M059J (cell line): ENCODE data around the gene HOXB3. TPM values are rescaled to one million over a fixed set of nuclear protein-coding genes. Genes with fewer than 3 reads are reported as not detected.

Experiments used
- DNase-seq: peaks from one replicate; pipeline ENCODE4 v3.0.0-alpha.2; 2012; ENCODE audit warnings: low read depth
- total RNA-seq: library from RNA; depleted of rRNA; stranded (reverse); fragments of >200 nt; shearing (Covaris generic); gene quantifications from 2 replicates; pipeline ENCODE4 v1.2.3, GENCODE V29; 2014

Gene HOXB3
- total RNA-seq, 1 experiment from 2014 or later, result 15.4 TPM

DNA sequence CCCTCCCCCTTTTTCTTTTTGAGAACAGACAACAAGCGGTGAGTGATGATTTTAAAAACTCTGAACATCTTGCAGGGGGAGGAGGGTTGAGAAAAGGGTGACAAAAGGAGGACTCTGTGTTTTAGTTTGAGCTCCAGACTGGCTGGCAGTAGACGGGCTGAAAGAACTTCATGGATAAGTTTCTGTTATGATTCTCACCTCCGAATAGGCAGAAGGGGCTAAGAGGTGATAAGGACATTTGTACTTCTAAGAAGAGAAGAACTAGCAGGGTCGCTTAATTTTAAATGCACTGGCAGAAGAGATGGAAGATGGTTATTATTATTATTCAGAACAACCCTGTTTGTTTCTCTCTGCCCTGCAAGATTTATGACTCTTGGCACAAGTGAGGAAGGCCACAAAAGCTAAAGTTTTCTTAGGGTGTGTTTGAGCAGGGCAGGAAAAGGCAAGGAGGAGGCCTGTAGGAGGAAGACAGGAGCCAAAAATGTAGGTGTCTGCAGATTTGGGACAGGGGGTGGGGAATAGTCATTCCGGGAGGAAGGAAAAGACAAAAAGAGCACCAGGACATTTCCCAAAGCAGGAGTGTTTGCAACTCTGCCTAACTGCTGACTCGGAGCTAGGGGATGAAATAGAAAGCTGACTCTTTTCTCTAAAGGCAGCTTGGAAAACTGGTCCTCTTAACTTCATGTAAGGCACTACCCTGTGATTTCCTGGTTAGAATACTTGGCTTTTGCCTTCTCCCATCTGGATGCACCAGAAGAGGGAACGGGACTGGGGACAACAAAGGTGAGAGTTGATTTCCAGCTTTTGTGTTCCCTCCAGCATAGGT is 33.3 kb downstream of the HOXB3 start:
- DNase-seq, result peak; percentile 70

DNA sequence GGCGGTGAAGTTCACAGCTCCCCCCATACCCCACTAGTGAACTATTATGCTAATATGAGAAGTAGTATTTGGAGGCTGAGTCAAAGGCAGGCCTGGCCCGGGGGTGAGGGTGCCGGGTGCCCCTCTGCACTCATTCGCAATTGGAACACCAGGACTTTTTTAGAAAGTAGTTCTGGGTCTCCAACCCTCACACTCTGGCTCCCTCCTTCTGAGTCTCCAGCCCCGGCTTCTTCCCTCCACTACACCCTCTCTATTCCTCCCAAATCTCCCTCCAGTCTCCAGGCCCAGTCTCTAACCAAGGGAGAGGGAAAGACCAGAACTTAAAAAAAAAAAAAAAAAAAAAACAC is 33.8 kb downstream of the HOXB3 start:
- no peak for DNase-seq

DNA sequence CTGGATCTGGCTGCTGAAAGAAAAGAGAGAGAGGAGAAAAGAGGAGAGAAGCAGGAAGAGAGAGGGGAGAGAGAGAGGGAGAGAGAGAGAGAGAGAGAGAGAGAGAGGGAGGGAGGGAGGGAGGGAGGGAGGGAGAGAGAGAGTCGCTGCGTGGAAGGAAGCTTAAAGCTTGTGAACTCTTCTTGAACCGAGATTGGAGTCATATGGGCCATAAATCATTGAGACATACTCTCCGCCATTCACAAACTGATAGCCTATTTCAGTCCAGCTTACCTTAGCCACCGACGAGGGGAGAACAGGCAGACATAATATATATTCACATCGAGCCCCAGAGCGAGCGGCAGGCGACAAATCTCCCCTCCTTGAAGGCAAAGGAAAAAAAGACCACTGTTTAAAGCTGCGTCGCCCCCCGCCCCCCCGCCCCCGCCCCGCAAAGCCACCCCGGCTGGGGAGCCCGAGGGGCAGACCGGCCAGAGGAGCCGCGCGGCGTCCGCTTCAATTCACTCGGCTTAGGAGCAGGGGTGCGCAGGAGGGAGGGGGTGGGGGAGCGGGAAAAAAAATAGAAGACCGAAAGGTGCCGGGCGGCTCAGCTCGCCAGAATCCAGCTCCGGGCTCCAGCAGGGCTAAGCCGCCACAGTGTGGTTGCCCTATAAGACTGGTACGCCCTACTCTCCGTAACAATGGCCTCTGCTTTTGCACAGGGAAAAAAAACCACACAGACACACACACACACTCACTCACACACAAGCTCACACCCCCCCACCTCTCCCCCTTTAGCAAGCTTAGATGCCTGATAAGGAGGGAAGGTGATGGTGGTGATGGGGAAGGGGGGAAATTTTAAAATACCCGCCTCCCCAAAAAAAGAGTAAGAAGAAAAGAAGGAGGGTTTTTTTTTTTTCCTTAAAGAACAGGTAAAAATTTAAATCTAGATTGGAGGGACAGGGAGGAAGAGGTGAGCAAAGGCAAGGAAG is 34.5 kb downstream of the HOXB3 start:
- peak; percentile 96 for DNase-seq

DNA sequence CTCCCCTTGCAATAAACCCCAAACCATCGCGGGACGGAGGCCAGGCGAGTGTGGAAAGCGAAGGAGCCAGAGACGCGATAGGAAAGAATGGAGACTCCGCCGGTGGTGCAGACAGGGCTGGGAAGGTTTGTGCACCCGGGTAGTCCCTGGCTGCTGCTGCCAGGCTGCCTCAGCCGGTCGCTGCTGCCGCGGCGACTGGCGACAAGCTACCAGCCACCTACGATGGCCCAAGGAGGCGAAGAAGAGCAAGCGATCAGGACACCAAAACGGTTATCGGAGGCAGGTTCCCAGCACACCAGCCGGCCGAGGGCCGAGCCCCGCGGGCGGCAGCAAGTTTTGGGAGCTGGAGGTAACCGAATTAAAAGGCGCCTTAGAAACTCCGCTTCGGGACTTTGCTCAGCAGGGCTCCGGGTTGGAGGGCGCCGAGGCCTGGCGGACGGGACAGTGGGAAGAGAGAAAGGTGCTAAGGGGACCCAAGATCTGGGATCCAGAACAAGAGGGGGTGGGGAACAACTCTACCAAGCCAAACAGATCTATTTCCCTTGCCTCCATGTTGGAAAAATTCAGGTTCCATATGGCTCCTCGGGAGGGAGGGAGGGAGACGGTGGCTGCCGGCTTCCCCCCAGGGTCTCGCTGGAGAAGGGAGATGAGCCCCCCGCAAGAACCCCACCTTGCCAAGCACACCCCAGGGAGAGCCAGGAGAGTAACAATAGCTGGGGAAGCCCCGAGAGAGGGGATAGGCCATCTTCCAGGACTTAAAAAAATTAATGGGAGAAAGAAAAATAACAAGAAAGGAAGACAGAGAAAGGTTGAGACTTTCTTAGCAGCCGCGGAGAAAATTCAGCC is 35.4 kb downstream of the HOXB3 start:
- no peak for DNase-seq

DNA sequence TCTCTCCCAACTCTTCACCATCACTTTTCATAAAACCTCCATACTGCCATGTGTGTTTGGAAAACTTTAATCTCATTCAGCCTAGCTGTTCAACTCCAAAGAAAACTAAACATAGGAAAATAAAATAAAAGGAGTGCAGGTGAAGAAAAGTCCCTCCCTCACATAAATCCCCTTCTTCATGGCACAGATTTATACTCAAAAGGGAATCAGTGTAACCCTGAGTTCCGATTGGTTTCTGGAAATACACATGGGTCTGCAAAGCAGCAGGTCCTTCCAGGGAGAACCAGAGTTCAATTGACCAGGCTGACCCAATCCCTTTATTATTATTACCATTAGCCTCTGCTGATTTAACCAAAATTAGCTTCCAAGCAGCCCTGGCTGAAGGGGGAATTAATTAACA is 36.2 kb downstream of the HOXB3 start:
- DNase-seq, result peak; percentile 20

DNA sequence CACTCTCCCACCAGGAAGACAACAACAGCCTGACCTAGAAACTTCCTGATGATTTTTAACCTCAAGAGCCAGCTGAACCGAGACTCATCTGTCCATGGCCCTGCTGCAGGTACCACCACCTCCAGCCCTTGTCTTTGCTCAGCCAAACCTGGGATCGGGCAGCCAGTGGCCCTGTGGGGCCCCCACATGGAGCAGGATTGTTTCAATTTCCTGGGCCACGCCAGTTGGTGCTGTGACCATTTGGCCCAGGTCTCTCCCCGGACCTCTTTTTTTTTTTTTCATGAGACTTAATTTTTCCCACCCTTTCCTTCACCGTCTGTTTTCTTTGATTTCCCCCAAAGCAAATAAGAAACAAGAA is 36.9 kb downstream of the HOXB3 start:
- DNase-seq, result no peak

DNA sequence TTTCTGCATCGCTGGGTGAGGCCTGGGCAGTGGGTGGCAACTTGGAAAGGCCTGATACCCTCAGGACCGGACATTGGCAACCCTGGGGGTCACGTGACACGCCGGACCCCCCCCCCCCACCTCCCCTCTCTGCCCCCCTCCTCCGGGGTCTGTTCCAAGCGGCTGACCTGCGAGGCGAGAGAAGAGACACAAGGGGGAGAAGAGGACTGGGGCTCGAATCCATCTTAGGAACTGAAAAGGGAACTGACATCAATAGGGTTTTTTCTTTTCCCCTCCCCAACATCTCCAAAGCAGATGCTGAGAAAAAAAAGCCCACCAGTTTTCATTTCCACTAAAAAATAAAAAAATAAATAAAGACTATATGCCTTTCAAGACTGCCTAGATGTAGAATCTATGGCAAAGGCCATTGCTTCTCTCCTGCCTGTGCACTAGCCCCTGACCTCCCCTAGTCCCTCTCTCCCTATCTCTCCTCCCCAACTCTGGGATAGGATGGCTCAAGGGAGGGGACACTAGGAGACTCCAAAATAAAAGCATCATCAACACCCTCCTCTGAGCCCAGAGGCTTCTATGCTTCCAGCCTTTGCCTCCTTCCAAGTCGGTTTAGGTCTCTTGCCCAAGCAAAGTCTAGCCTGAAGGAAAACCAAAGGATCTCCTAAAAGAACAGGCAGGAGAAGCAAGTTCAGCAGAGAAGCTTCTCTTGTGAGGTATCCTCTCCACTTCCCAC is 37.4 kb downstream of the HOXB3 start:
- no peak for DNase-seq

DNA sequence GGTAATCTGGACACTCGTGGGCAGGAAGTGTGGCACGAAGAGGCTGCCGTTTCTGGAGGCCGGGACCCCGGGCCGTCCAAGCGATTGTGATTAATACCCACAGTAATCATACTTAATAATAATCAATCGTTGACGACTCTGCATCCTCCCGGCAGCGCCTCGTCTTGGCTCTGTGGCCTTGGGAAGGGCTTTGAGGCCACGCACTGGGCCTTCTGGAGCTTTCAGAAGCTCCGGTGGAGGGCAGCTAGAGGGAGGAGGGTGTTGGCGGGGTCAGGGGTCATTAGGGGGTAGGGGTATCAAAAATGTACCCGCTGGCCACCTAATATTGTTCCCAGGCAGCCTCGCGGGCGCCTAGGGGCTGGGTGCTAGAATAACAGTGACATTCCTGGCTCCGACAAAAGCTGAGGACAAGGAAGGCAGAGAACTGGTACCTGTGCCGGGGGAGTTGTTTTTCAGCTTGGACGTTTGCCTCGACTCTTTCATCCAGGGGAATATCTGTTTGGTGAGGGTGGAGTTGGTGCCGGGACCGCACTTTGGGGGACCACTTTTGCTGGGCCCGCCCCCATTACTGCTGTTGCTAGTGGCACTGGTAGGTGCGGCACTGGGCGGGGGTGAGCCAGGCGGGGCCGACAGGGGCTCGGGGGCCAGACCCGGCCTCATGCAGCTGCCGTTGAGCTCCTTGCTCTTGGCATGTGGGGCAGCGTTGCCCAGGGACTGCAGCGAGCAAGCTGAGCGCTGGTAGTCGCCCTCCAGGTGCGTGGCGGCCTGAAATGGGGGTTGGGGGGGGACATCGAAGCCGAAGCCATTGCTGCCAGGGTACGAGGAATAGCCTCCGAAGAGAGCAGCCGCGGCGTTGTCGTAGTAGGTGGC is 38.2 kb downstream of the HOXB3 start:
- DNase-seq, result peak; percentile 1

DNA sequence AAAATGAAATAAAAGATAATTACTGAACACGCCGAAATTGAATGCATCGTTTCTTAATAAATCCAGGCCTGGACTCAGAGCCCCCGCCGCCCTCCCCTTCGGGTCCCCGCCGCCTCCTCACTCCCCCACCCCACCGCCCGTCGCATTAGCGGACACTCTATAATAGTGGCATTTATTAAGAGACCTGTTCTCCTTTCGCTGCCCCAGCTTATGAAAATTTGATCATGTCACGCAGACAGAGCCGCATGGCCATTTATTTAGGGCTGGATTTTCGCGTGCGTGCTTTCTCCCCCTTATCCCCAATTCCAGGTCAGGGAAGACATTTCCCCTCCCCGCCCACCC is 38.9 kb downstream of the HOXB3 start:
- DNase-seq, result no peak

DNA sequence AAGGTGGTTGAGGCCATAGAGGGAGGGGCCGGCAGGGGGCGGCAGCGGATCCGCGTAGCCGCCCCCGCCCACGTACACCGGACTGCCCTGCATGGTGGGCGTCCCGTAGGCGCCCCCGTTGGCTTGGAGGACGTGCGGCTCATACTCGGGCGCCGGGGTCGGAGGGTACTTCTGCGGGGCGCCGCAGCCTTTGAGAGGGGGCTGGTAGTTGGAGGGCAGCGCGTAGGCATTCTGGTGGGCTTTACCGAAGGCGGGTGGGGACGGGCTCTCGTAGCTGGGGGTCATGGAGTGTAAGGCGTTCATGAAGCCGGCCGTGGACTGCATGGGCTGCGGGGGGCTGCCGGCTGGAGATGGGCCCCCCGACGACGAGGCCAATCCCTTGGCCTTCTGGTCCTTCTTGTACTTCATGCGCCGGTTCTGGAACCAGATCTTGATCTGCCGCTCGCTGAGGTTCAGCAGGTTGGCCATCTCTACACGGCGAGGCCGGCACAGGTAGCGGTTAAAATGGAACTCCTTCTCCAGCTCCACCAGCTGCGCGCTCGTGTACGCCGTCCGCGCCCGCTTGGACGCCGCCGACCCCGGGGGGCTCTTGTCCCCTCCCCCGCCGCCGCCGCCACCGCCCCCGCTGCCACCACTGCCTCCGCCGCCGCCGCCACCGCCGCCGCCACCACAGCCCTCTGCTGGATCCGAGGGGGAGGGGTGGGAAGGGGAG is 39.4 kb downstream of the HOXB3 start:
- no peak for DNase-seq

DNA sequence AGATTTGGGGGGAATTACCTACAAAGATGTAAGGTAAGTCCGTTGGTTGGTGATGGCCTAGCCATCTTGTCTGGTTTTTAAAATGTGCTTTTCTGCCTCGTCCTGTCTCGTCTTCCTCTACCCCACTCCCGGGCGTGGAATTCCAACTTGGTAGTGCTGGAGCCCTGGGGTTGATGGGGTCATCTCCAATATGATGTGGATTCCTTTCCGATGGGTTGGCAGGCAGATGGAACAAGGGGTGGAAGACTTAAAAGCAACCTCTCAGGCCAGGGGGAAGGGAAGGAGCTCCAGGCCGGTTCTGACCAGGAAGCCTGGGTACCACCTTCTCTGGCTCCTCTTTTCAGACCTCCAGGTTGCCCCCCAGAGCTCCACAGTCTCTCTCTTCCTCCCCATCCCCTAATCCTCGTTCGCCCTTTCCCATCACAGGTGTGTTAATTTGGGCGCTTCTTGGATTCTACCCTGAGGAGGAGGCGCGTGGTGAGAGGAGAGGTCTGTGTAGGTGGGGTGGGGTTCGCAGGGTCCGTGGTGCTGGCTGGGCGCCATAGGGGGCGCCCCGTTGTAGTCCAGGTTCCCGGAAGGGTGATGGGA is 40.0 kb downstream of the HOXB3 start:
- peak; percentile 75 for DNase-seq

DNA sequence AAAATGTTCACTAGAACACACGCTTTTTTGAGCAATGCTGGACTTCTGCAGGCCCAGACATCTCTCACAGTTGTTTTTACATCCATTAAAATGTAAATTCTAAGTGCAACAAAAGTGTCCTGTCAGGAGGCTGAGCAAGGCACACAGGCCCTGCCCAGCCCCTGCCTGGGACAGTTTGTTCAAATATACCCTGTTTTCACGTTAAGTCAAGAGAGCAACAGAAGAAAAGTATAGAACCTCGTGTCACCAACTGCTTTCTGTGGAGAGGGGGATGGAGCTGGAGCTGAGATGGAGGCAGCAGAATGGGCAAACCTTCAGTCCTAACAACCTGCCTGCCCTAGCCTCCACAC is 40.8 kb downstream of the HOXB3 start:
- peak; percentile 23 for DNase-seq

DNA sequence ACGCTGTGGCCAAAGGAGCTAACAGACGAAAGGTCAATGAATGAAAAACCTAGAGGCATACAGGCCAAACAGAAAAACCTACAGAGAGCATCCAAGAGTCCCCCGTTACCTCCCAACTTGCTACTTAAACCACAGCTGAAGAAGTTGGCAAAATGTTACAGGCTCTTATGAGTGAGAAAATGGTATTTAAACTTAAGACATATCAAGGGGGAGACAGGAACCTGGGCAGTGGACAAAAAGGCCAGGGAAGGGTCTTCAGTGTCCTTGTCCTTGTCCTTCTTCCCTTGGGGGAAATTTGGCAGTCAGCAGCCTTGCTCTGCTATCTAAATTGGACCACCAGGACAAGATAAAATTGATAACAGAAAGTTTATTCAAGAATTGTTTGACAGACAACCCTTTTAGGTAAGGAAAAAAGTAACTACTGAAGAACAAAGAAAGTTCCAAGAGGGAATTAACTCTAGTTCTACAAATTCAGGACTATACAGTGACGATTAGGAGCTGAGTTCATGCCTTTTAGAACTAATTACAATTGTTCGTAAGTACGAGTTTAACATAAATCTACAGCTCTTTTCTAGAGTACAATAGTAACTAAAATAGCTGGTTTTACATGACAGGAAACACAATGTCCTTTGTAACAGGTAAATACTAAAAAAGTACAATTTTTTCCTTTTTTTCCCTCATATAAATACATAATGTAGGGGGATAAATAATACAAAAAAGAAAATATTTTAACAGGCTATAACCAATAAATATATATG is 41.3 kb downstream of the HOXB3 start:
- DNase-seq, result peak; percentile 6

DNA sequence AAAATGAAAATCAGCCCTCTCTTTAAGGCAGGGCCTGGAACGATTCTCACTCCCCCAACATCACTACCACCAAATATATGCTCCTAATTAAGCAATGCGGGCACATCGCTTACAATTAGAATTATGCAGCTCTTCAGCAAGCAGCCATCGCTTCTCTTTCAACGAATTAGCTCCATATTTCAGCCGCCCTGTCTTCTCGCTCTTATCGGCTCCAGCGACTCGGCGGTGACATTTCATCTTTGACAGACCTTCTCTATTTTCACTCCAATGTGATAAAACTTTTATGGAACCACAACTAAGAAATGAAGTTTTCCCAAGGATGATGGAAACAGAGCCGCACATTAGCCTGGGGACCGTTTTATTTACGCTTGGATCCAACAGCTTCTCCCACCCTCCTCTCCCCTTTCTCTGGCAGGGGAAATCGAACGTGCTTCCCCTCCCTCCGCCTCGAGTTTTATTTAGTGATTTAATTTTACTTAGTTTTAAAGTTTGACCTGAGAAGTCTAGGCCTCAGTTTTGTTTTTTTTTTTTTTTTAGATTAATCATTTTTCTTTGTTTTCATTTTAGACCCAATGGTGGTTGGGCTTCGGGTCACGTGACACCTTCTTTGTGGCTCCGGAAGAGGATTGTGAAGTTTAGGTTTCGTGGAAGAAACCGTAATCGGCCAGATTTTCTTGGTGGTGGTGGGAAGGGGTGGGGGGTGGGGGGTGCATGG is 42.1 kb downstream of the HOXB3 start:
- DNase-seq, result peak; percentile 88

DNA sequence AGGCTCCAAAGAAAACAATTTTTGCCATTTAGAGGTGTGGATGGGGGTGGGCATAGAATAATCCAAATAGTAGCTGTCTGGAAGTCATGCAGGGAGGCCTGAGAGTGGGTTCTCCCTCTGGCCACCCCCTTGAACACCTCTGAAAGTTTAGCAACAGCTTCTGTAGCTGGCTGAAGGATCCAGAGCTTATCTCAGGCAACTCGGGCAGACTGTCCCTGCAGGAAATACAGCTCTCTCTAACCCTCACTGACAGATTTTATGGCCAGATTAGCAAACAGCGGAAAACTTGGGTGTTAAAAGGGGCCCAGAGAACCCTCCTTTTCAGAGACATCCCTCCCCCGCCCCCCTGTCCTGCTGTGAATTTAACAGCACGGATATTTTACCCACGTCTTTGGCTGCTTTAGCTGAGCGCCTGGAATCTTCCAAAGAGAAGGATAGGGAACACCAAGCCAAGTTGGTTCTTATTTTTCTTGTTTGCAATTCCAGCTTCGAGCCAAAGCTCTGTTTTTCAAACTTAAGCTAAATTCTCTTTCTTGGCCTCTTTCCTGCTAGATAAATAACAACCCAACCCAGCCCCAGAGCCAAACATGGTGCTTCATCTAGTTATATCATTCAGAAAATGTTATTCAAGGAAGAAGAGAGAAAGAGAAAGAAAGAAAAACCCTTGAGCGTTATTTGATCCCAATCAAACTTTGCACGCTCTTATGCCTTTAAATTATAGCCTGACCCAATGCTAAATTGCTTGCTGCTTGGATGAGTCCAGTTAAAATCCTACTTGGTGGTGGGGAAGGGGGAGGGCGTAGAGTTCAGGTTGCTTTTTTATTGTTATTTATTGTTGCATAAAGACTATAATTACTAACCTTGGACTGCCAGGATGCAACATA is 42.9 kb downstream of the HOXB3 start:
- DNase-seq, result peak; percentile 71

DNA sequence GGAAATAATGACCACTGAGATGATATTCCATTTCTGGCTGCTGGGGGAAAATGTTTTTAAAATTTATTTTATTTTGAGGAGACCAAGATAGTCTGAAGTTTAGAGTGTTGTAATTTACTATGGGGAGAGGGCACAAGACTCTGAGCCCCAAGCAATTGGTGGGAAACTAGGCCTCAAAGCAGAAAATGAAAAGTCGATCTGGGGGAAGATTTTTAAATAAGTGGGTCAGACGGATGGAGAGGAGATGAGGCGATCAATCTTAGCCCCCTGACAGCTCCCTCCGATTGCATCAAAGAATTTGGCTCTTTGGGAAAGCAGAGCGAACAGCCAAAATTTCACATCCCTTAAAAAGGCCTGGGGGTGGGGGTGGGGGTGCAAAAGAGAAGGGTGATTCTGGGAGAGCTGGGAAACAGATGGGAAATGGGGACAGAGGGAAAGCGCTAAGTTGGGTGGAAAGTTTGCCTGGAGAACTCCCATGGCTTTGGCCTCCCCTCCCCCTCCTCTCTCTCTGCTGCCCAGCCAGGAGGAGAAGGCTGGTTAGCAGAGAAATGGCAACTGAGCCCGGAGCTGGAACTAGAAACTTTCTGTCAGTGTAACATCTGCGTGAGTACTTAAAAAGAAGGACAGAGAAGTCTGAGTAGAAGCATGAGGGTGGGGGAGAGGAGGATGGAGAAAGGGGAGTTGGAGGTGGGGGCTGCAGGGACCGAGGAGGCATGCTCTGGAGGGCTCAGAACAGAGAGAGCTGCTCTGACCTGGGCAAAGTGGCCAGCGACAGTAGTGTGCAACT is 43.7 kb downstream of the HOXB3 start:
- peak; percentile 72 for DNase-seq
